Endothelial cell (in vitro differentiated cells): ENCODE data around the gene HYCC2. TPM values are rescaled to one million over a fixed set of nuclear protein-coding genes. Genes with fewer than 3 reads are reported as not detected.

Experiments
- DNase-seq: peaks from one replicate; pipeline ENCODE4 v3.0.0; 2021; ENCODE audit warnings: low spot score
- H3K27ac Mint-ChIP-seq: one replicate; pipeline ENCODE4 v1.8.0; 2021; ENCODE audit warnings: mixed read lengths, inconsistent platforms; ENCODE audit not compliant: unreplicated experiment
- H3K27me3 Mint-ChIP-seq: one replicate; pipeline ENCODE4 v1.8.0; 2021; ENCODE audit warnings: mild to moderate bottlenecking, moderate library complexity, mixed read lengths, inconsistent platforms; ENCODE audit not compliant: unreplicated experiment
- H3K36me3 Mint-ChIP-seq: one replicate; pipeline ENCODE4 v1.8.0; 2021; ENCODE audit warnings: mild to moderate bottlenecking, low read depth, mixed read lengths, inconsistent platforms; ENCODE audit not compliant: unreplicated experiment
- H3K4me1 Mint-ChIP-seq: one replicate; pipeline ENCODE4 v1.8.0; 2021; ENCODE audit warnings: mild to moderate bottlenecking, mixed read lengths, inconsistent platforms; ENCODE audit not compliant: unreplicated experiment
- H3K4me3 Mint-ChIP-seq: one replicate; pipeline ENCODE4 v1.8.0; 2021; ENCODE audit warnings: mild to moderate bottlenecking, mixed read lengths, inconsistent platforms; ENCODE audit not compliant: unreplicated experiment
- H3K9me3 Mint-ChIP-seq: one replicate; pipeline ENCODE4 v1.8.0; 2021; ENCODE audit warnings: mixed read lengths, inconsistent platforms; ENCODE audit not compliant: unreplicated experiment
- CTCF ChIP-seq: fragments of 200-600 bp; sonication (generic); IDR thresholded peaks from one replicate; pipeline ENCODE4 v1.5.0; 2021; ENCODE audit warnings: antibody characterized with exemption; ENCODE audit not compliant: unreplicated experiment
- total RNA-seq: library from RNA; stranded (reverse); fragmentation: NEBNext Ultra II Directional; extraction: Animal tissue kit (Norgen Biotek cat#: 25700); gene quantifications from one replicate; pipeline ENCODE4 v1.2.1, GENCODE V29; 2021; ENCODE audit not compliant: unreplicated experiment

The HYCC2 gene
- total RNA-seq, 1 donor from 2014 or later = 25.1 TPM

GRCh38 chr2:201024518-201024917 is 47.0 kb downstream of the HYCC2 start:
- TF ChIP-seq CTCF = no peak
- no peak overlapping the region for H3K4me3 Mint-ChIP-seq
- no peak overlapping the region for H3K27ac Mint-ChIP-seq
- DNase-seq = no peak
- H3K9me3 Mint-ChIP-seq = no peaks in the 10 kb centered on the region
- H3K4me1 Mint-ChIP-seq = no peaks in the 10 kb centered on the region
- peaks cover 2% of the 10 kb centered on the region for H3K27me3 Mint-ChIP-seq
- peaks cover 9% of the 10 kb centered on the region for H3K36me3 Mint-ChIP-seq

- Mint-ChIP-seq H3K36me3 (no peaks in the 10 kb centered on the region), H3K9me3 (no peaks in the 10 kb centered on the region), H3K27ac (no peak overlapping the region), H3K4me3 (no peak overlapping the region), H3K27me3 (no peaks in the 10 kb centered on the region), H3K4me1 (no peaks in the 10 kb centered on the region)
- no peak for DNase-seq
- no peak for TF ChIP-seq CTCF
These were observed 49.6 kb downstream of the HYCC2 start for GRCh38 chr2:201021914-201022313.

Other genes starting within 250 kb of the HYCC2 start
- gene CLK1, start 207.0 kb downstream of the HYCC2 start, total RNA-seq = 92.6 TPM
- gene PPIL3, start 182.6 kb downstream of the HYCC2 start, total RNA-seq = 41.1 TPM
- gene NIF3L1, start 182.3 kb downstream of the HYCC2 start, total RNA-seq = 14.2 TPM
- gene ORC2, start 108.0 kb downstream of the HYCC2 start, total RNA-seq = 57.6 TPM
- 82.3 TPM for gene NDUFB3, start 330 bp upstream of the HYCC2 start, total RNA-seq
- 241 TPM for gene CFLAR, start 44.5 kb upstream of the HYCC2 start, total RNA-seq
- gene CASP10, start 111.5 kb upstream of the HYCC2 start, total RNA-seq = 38.6 TPM
- 14.9 TPM for gene CASP8, start 188.9 kb upstream of the HYCC2 start, total RNA-seq